Measurements from ENCODE around the gene LCE1A. TPM values are rescaled to one million over a fixed set of nuclear protein-coding genes. Genes with fewer than 3 reads are reported as not detected.

Gene LCE1A
- total RNA-seq, 2 donors from 2014 or later: not detected

DNA sequence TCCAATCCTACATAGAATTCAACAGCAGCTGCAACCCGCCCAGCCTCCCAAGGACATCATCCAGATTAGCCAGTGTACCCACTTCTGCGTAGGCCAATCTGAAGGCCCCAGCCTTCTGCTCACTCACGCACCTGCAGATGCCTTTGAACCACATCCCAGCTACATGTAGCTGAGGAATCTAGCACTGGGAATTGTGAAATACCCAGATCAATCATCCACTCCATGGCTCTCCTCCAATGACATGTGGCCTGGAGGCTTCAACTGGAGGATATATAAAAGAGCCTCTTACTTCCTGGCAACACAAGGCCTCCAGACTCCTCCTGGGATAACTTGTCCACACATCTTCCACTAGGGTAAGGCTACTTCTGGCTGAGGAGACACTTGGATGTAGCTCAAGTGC, 15.3 kb downstream of the LCE1A start, which contains the start of gene LCE6A:
Gene LCE6A (plus strand): TSS at position 301 of the 400 bp plus-strand sequence. CDS start 665 bp downstream, outside the sequence.
- Mint-ChIP-seq H3K27me3 (peaks cover 36% of the 10 kb centered on the region), H3K4me3 (no peak within 1 kb of the TSS), H3K4me1 (no peaks in the 10 kb centered on the region), H3K36me3 (ENCODE audit: low read depth) (no peaks in the 10 kb centered on the region), H3K27ac (no peak within 1 kb of the TSS)
- ATAC-seq: no peak
- no peaks in the 10 kb centered on the region for H3K9me3 ChIP-seq (ENCODE audit: control insufficient read depth, low read length, poor library complexity, severe bottlenecking)
- DNase-seq: no peak

DNA sequence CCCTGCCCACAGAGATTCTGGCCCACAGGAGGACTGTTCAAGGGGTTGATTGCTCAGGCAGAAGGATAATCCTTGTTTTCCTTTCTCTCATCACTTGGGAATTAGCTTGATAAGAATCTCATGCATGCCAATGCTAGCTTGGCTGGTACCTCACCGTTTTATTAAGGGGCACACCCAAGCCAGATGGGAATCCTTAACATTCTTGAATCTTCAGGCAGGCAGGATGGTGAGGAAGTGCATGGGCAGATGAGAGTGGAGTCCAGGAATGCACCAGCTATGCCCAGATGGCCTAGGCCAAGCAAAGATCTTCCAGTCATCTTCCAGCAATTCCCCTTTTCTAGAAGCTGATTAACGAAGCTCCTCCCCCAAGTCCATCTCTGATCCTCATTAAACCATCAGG, 28.4 kb downstream of the LCE1A start:
- H3K36me3 Mint-ChIP-seq (ENCODE audit: low read depth): no peaks in the 10 kb centered on the region
- no peaks in the 10 kb centered on the region for H3K4me1 Mint-ChIP-seq
- no peak overlapping the region for H3K27ac Mint-ChIP-seq
- DNase-seq (no peak), ATAC-seq (no peak)
- no peaks in the 10 kb centered on the region for H3K9me3 ChIP-seq (ENCODE audit: control insufficient read depth, low read length, poor library complexity, severe bottlenecking)
- no peak overlapping the region for H3K4me3 Mint-ChIP-seq
- H3K27me3 Mint-ChIP-seq: peaks cover 27% of the 10 kb centered on the region

DNA sequence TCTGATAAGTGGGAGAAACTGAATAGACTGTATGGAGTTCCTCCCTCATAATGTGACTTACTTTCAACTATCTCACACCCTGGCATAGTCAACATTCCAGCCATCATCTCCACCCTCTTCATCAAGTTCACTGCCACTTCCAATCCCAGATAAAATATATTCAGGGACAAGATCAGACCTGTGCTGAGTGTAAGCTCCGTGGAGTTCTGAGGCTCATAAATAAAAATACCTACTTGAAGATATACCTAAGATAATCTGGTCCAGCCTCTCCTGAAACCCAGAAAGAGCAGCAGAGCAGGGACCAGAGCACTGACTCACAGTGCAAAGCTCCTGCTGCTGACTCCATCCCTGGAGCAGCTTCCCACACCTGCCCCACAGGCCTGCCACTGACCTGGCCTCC, 30.8 kb downstream of the LCE1A start:
- Mint-ChIP-seq H3K36me3 (ENCODE audit: low read depth) (no peaks in the 10 kb centered on the region), H3K4me1 (no peaks in the 10 kb centered on the region), H3K27me3 (peaks cover 45% of the 10 kb centered on the region), H3K4me3 (no peak overlapping the region), H3K27ac (no peak overlapping the region)
- DNase-seq (no peak), ATAC-seq (no peak)
- no peaks in the 10 kb centered on the region for H3K9me3 ChIP-seq (ENCODE audit: control insufficient read depth, low read length, poor library complexity, severe bottlenecking)

DNA sequence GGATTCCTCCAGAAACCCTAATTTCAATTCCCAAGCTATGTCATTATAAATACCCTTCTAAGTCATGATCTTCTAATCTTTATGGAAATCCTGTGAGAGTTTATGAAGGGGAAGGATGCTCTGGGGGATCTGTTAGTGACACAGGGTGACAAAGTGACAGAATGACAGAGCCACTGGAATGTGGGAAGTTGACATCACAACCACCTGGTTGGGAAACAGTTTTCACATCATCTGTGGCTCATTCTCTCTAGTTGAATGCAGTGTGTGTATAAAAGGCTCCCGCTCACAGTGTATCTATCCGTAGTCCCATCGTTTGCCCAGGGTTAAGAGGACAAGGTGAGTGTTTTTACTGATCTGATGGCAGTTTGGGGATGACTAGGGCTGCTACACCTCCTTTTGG, 32.4 kb downstream of the LCE1A start, which contains the start of gene LCE7A:
Gene LCE7A (plus strand): TSS at position 301 of the 400 bp plus-strand sequence. CDS start 702 bp downstream, outside the sequence.
- ATAC-seq (no peak), DNase-seq (no peak)
- Mint-ChIP-seq H3K36me3 (ENCODE audit: low read depth) (no peaks in the 10 kb centered on the region), H3K27ac (no peak within 1 kb of the TSS), H3K4me1 (no peaks in the 10 kb centered on the region), H3K4me3 (no peak within 1 kb of the TSS), H3K27me3 (peaks cover 45% of the 10 kb centered on the region)
- no peaks in the 10 kb centered on the region for H3K9me3 ChIP-seq (ENCODE audit: control insufficient read depth, low read length, poor library complexity, severe bottlenecking)

DNA sequence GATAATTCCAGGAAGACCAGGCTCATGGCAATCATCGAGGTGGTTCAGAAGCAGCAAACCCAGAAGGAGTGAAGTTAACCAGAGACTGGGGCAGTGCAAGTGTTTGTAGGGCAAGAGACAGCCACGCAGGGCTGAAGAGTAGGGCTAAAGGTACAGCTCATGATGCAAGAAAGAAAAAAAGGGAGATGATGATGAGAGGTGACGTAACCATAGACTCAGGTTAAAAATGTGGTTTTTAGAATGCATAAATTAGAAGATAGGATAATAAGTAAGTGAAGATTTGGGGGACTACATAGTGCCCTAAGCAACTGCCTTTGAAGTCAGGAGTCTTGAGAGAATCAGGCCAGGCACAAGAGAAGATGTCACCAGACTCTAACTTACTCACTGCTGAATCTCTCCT, 32.9 kb downstream of the LCE1A start:
- H3K27me3 Mint-ChIP-seq: peaks cover 45% of the 10 kb centered on the region
- ATAC-seq: no peak
- H3K4me3 Mint-ChIP-seq: no peak overlapping the region
- no peak overlapping the region for H3K27ac Mint-ChIP-seq
- no peaks in the 10 kb centered on the region for H3K4me1 Mint-ChIP-seq
- no peak for DNase-seq
- no peaks in the 10 kb centered on the region for H3K9me3 ChIP-seq (ENCODE audit: control insufficient read depth, low read length, poor library complexity, severe bottlenecking)
- no peaks in the 10 kb centered on the region for H3K36me3 Mint-ChIP-seq (ENCODE audit: low read depth)

DNA sequence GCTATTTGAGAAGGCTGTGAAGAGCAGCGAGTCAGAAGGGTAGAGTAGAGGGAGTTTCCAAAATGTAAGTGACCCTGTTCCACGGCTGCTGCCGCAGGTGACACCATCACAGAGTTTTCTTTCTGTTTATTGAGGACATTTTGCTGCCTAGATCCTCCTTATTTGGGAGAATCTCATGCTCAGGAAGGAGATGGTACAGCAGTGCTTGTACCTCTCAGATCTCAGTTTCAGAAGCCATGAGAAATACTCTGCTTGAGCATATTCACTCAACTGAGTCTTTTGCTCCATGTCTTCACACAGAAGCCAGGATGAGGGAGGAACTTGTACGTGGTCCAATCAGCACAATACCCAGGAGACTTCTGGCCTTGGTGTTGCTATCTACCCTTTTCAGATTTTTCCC, 34.1 kb downstream of the LCE1A start:
- no peak overlapping the region for H3K27ac Mint-ChIP-seq
- no peaks in the 10 kb centered on the region for H3K9me3 ChIP-seq (ENCODE audit: control insufficient read depth, low read length, poor library complexity, severe bottlenecking)
- ATAC-seq (no peak), DNase-seq (no peak)
- H3K4me3 Mint-ChIP-seq: no peak overlapping the region
- H3K36me3 Mint-ChIP-seq (ENCODE audit: low read depth): no peaks in the 10 kb centered on the region
- H3K4me1 Mint-ChIP-seq: no peaks in the 10 kb centered on the region
- H3K27me3 Mint-ChIP-seq: peaks cover 45% of the 10 kb centered on the region

DNA sequence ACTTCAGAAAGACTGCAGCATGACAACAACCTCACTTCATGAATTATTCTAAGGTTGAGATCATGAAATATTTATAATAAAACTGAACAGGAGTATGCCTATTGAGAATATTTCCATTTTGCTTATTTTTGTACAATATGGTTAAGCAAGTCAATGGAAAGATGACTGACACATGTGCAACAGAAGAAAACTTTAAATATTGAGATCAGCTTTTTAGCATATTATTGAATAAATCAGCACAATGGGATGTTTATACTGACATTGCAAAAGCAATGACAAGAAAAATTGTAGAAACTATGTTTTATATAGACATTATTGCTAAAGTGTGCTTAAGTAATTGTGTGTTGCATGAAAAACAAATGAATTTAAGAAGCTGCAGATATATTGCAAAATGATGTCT, 37.2 kb downstream of the LCE1A start:
- H3K36me3 Mint-ChIP-seq (ENCODE audit: low read depth): no peaks in the 10 kb centered on the region
- no peak overlapping the region for H3K4me3 Mint-ChIP-seq
- H3K27ac Mint-ChIP-seq: no peak overlapping the region
- ATAC-seq: no peak
- H3K9me3 ChIP-seq (ENCODE audit: control insufficient read depth, low read length, poor library complexity, severe bottlenecking): no peaks in the 10 kb centered on the region
- H3K4me1 Mint-ChIP-seq: no peaks in the 10 kb centered on the region
- no peak for DNase-seq
- H3K27me3 Mint-ChIP-seq: peaks cover 26% of the 10 kb centered on the region

DNA sequence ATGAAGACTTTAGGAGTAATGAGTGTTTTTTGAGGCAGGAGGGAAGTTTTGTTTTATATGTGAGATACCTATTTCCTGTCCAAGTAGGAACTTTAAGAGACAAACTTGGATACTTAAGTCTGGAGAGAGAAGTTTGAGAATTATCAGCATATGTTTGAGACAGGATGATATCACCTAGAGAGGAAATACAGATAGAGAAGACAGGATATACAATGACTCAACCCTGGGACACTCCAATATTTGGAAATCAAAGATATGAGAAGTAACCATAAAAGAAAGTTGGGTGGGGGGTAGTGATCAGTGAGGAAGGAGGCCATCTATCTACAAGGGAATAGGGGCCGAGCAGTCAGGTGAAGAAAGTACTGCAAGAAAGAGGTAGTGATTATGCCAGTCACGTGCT, 39.0 kb downstream of the LCE1A start:
- peaks cover 17% of the 10 kb centered on the region for H3K27me3 Mint-ChIP-seq

DNA sequence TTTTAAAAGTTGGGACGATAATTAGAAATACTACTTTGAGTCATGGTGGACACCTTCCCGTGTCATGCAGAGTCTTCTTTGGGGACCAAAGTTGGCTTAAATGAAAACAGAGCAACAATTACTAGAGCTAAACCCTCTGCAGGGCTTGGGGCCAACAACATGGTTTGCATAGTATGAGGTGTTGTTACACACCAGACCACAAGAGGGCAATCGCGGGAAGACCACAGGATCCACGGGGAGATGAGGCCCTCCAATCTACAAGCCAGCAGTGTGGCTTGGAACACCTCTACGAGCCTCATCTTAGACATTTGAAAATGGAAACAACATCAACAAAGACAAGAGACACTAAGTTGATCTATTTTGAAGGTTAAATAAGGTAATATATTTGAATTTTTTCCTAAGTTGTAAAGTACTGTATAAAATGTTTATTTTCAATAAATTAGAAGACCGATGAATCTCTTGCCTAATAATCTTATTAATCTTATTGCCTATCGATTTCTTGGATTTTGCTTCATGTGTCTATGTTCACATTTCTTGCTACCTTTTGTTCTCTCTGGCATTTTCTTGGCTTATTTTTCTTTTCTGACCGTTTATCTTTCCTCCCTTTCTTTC, 42.6 kb downstream of the LCE1A start:
- Mint-ChIP-seq H3K27ac (no peak overlapping the region), H3K36me3 (ENCODE audit: low read depth) (no peaks in the 10 kb centered on the region), H3K4me1 (peaks cover 2% of the 10 kb centered on the region), H3K4me3 (no peak overlapping the region), H3K27me3 (peaks cover 20% of the 10 kb centered on the region)
- no peaks in the 10 kb centered on the region for H3K9me3 ChIP-seq (ENCODE audit: control insufficient read depth, low read length, poor library complexity, severe bottlenecking)
- DNase-seq (peak in 2 of 3 donors; percentile 13 to 29), ATAC-seq (peak; percentile 72)

More for the DNA sequence above, 39.0 kb downstream of the LCE1A start:
- no peak overlapping the region for H3K4me3 Mint-ChIP-seq
- ATAC-seq (no peak), DNase-seq (no peak)
- H3K4me1 Mint-ChIP-seq: peaks cover 2% of the 10 kb centered on the region
- no peaks in the 10 kb centered on the region for H3K36me3 Mint-ChIP-seq (ENCODE audit: low read depth)
- H3K27ac Mint-ChIP-seq: no peak overlapping the region
- no peaks in the 10 kb centered on the region for H3K9me3 ChIP-seq (ENCODE audit: control insufficient read depth, low read length, poor library complexity, severe bottlenecking)

DNA sequence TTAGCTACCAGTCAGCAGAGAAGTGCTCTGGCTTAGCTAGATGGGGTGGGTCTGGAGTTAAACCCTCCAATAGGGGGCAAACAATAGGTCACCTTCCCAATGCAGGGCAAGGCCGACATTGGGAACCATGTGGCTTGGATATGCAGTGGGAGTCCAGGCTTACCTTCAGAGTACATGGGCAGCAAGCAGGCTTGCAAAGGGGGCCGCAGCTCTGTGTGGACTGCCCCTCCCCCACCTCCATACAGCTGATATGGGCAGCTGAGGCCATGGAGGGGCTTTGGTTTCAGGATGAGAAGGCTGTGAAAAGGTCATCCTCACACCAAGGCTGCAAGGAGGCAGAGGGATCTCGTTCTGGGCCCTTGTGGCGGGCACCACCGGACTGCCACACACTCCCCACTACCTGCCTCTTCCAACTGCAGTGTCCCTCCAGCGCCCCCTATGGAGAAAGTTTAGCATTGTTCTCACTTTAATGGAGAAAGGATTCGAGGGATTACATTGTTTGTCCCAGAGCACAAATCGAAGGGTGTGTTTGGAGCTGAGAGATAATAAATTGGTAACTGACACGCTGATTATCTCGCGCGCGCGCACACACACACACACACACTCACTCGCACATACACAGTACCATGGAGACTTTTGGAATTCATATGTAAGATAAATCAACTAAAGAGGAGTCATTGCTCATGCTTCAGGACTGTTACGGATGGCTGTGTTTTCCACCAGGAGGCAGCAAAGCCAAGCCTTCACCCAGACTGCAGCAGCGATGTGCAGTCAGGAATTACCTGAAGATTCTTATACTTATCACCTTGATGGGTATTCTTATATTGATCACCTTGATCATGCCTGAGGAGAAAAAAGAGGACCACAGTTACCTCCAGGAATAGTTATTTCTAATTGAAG, 43.8 kb downstream of the LCE1A start:
- Mint-ChIP-seq H3K27me3 (peaks cover 29% of the 10 kb centered on the region), H3K4me1 (peaks cover 2% of the 10 kb centered on the region), H3K36me3 (ENCODE audit: low read depth) (no peaks in the 10 kb centered on the region), H3K4me3 (no peak overlapping the region), H3K27ac (peak overlapping the region; percentile 16)
- ATAC-seq: no peak
- no peak for DNase-seq
- H3K9me3 ChIP-seq (ENCODE audit: control insufficient read depth, low read length, poor library complexity, severe bottlenecking): no peaks in the 10 kb centered on the region

DNA sequence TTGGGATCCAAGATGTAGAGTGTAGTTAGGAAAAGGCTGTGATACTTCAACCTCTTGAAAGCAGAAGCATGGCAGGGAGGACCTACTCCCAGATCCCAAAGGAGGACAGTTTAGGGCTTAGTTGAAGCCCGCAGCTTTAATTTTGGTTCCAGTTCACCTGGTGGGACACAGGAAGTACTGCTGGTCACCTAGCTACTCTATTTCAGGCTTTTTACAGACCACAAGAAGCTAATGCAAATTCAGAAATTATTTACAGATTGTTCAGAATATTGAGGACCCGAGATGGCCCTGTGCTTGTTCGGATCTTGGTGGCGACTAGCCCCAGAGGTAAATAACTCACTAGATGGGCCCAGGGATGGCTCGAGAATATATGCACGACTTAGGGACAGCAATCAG, 44.5 kb downstream of the LCE1A start:
- peaks cover 29% of the 10 kb centered on the region for H3K27me3 Mint-ChIP-seq
- DNase-seq: no peak
- H3K27ac Mint-ChIP-seq: no peak overlapping the region
- H3K4me3 Mint-ChIP-seq: no peak overlapping the region
- H3K9me3 ChIP-seq (ENCODE audit: control insufficient read depth, low read length, poor library complexity, severe bottlenecking): no peaks in the 10 kb centered on the region
- H3K4me1 Mint-ChIP-seq: peaks cover 2% of the 10 kb centered on the region
- no peaks in the 10 kb centered on the region for H3K36me3 Mint-ChIP-seq (ENCODE audit: low read depth)
- ATAC-seq: no peak

DNA sequence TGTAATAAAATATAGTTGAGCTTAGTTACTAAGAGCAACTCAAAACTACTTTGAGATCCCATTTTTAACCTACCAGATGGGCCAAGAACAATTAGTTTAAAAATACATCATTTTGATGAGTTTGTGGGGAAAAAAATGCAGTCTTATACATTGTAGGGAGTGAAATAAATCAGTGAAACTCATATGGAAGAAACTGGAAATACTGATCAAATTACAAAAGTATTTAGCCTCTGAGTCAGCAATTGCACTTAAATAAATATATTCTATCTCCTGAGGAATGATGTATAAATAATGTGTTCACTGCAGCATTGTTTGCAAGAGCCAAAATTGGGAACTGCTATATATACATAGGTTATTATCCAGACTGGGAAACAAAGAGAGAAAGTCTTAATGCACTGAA, 46.2 kb downstream of the LCE1A start:
- ATAC-seq (no peak), DNase-seq (no peak)
- Mint-ChIP-seq H3K27ac (no peak overlapping the region), H3K27me3 (peaks cover 34% of the 10 kb centered on the region), H3K4me1 (peaks cover 2% of the 10 kb centered on the region), H3K4me3 (no peak overlapping the region), H3K36me3 (ENCODE audit: low read depth) (no peaks in the 10 kb centered on the region)
- H3K9me3 ChIP-seq (ENCODE audit: control insufficient read depth, low read length, poor library complexity, severe bottlenecking): no peaks in the 10 kb centered on the region

DNA sequence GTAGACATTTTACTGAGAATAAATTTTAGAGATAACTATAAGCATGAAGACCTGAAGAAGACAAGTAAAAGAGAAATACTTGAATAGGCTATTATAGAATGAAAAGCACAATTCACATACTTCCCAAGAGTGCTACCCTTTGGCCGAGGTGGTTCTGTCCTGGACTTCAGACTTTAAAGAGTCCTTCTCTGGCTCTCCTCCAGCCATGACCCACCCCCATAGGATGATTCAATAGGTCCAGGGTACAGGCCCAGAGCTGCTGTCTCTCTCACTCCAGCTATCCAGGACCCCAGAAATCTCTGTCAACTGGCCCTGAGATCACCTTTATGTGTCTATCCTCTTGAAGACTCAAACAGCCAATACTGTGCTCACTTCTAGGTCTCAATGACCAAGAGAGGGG, 49.6 kb downstream of the LCE1A start:
- peaks cover 31% of the 10 kb centered on the region for H3K27me3 Mint-ChIP-seq
- no peak for ATAC-seq
- no peaks in the 10 kb centered on the region for H3K9me3 ChIP-seq (ENCODE audit: control insufficient read depth, low read length, poor library complexity, severe bottlenecking)
- no peak overlapping the region for H3K27ac Mint-ChIP-seq
- DNase-seq: no peak
- H3K4me1 Mint-ChIP-seq: peaks cover 6% of the 10 kb centered on the region
- H3K4me3 Mint-ChIP-seq: no peak overlapping the region
- H3K36me3 Mint-ChIP-seq (ENCODE audit: low read depth): no peaks in the 10 kb centered on the region
